Right lobe of liver (tissue), 4 donors: ENCODE measurements around the gene ADAMTS14.

Experiments used
- POLR2A ChIP-seq: fragments of 450-650 bp; IDR thresholded peaks from one replicate; pipeline ENCODE4 v1.6.1; 2017; ENCODE audit warnings: antibody characterized with exemption, mild to moderate bottlenecking
- TF ChIP-seq, protein P1 (sequence below), 4 donors: fragments of 200-600 bp in 3 of 4; fragments of 450-650 bp in 1 of 4; IDR thresholded peaks; one replicate each; pipeline versions ENCODE4 v1.5.1 to v1.8.0; 2016 to 2022; ENCODE audit warnings: antibody characterized with exemption in 4 of 4, mild to moderate bottlenecking in 2 of 4
- donor health status: DM: no; HTN: no; CAD: no.
- donor health status: DM: no; HTN: no; CAD: no.
- donor health status: DM: no; HTN: yes; CAD: no.

- TF ChIP-seq, protein P1, sequence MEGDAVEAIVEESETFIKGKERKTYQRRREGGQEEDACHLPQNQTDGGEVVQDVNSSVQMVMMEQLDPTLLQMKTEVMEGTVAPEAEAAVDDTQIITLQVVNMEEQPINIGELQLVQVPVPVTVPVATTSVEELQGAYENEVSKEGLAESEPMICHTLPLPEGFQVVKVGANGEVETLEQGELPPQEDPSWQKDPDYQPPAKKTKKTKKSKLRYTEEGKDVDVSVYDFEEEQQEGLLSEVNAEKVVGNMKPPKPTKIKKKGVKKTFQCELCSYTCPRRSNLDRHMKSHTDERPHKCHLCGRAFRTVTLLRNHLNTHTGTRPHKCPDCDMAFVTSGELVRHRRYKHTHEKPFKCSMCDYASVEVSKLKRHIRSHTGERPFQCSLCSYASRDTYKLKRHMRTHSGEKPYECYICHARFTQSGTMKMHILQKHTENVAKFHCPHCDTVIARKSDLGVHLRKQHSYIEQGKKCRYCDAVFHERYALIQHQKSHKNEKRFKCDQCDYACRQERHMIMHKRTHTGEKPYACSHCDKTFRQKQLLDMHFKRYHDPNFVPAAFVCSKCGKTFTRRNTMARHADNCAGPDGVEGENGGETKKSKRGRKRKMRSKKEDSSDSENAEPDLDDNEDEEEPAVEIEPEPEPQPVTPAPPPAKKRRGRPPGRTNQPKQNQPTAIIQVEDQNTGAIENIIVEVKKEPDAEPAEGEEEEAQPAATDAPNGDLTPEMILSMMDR (IDR thresholded peaks at IDR 0.05) = no peak
- no peak for TF ChIP-seq POLR2A
Measured at GRCh38 chr10:70743879-70744278, 71.6 kb downstream of the ADAMTS14 start.
